Stimulated activated CD4-positive, alpha-beta T cell treated with anti-CD3 and anti-CD28 coated beads, Interleukin-2, amount 100 ng/mL, for 4 hours (primary cell): ENCODE results near the gene RAB27A.
"Not testable (repeated sequence)": the region's sequence is repeated elsewhere in the genome, so short reads cannot be mapped to it uniquely, and the experiment has no call there.

Experiments
- DNase-seq: peaks from one replicate; pipeline ENCODE4 v3.0.0-alpha.2; 2020; ENCODE audit warnings: low read depth

Gene RAB27A

GRCh38 chr15:55250392-55250791 is 39.2 kb downstream of the RAB27A start:
- DNase-seq: no peak

- DNase-seq: not testable (repeated sequence)
Observed at GRCh38 chr15:55249885-55250284, 39.7 kb downstream of the RAB27A start.

- DNase-seq: no peak
Observed at GRCh38 chr15:55248895-55249294, 40.7 kb downstream of the RAB27A start.

- DNase-seq: no peak
Observed at GRCh38 chr15:55247766-55248427, 41.7 kb downstream of the RAB27A start.

GRCh38 chr15:55247311-55247710 is 42.3 kb downstream of the RAB27A start:
- DNase-seq: no peak

- DNase-seq: no peak
Observed at GRCh38 chr15:55246567-55246966, 43.0 kb downstream of the RAB27A start.

GRCh38 chr15:55245059-55245458 is 44.6 kb downstream of the RAB27A start:
- DNase-seq: no peak

GRCh38 chr15:55241891-55242290 is 47.7 kb downstream of the RAB27A start:
- DNase-seq: no peak

GRCh38 chr15:55241186-55241585 is 48.4 kb downstream of the RAB27A start:
- no peak for DNase-seq

GRCh38 chr15:55240125-55240760 is 49.4 kb downstream of the RAB27A start:
- no peak for DNase-seq

- DNase-seq: no peak
Observed at GRCh38 chr15:55239440-55240124, 50.0 kb downstream of the RAB27A start.

GRCh38 chr15:55238877-55239276 is 50.7 kb downstream of the RAB27A start:
- no peak for DNase-seq

GRCh38 chr15:55237219-55238130 is 52.1 kb downstream of the RAB27A start:
- DNase-seq: no peak

GRCh38 chr15:55235546-55236036 is 54.0 kb downstream of the RAB27A start:
- DNase-seq: no peak

GRCh38 chr15:55234800-55235104 is 54.9 kb downstream of the RAB27A start:
- no peak for DNase-seq

- DNase-seq: no peak
Observed at GRCh38 chr15:55234104-55234799, 55.4 kb downstream of the RAB27A start.

- DNase-seq: no peak
Observed at GRCh38 chr15:55231455-55231854, 58.2 kb downstream of the RAB27A start.

GRCh38 chr15:55230953-55231352 is 58.7 kb downstream of the RAB27A start:
- no peak for DNase-seq

GRCh38 chr15:55230051-55230670 is 59.5 kb downstream of the RAB27A start:
- DNase-seq: no peak

- no peak for DNase-seq
Observed at GRCh38 chr15:55226127-55226526, 63.5 kb downstream of the RAB27A start.

GRCh38 chr15:55224892-55225291 is 64.7 kb downstream of the RAB27A start:
- DNase-seq: no peak
